Hippocampal formation (tissue), 2 donors: ENCODE results near the gene TBX4.
"Not testable (repeated sequence)": the region's sequence is repeated elsewhere in the genome, so short reads cannot be mapped to it uniquely, and the experiment has no call there.

Source experiments
- DNase-seq, 2 donors: peaks; one replicate each; lab custom pipeline; 2025; lab: John Stamatoyannopoulos, UW

TBX4 gene

GRCh38 chr17:61484174-61484573 lies 32.0 kb downstream of the TBX4 start:
- DNase-seq: no peak

- no peak for DNase-seq
Measured at GRCh38 chr17:61485067-61485775, 33.0 kb downstream of the TBX4 start.

- DNase-seq: no peak
Measured at GRCh38 chr17:61486135-61487120, 34.2 kb downstream of the TBX4 start.

GRCh38 chr17:61487161-61487988 lies 35.2 kb downstream of the TBX4 start:
- DNase-seq: no peak

GRCh38 chr17:61487989-61488595 lies 35.9 kb downstream of the TBX4 start:
- no peak for DNase-seq

- DNase-seq: no peak
Measured at GRCh38 chr17:61488878-61489718, 36.9 kb downstream of the TBX4 start.

GRCh38 chr17:61489719-61490490 lies 37.7 kb downstream of the TBX4 start:
- no peak for DNase-seq

GRCh38 chr17:61490540-61490975 lies 38.3 kb downstream of the TBX4 start:
- DNase-seq: no peak

- no peak for DNase-seq
Measured at GRCh38 chr17:61491981-61492380, 39.8 kb downstream of the TBX4 start.

- no peak for DNase-seq
Measured at GRCh38 chr17:61492759-61493526, 40.7 kb downstream of the TBX4 start.

- not testable (repeated sequence) for DNase-seq
Measured at GRCh38 chr17:61493830-61494324, 41.7 kb downstream of the TBX4 start.

- DNase-seq: no peak
Measured at GRCh38 chr17:61494325-61495160, 42.3 kb downstream of the TBX4 start.

GRCh38 chr17:61495161-61495857 lies 43.1 kb downstream of the TBX4 start:
- no peak for DNase-seq

- DNase-seq: no peak
Measured at GRCh38 chr17:61496174-61496956, 44.1 kb downstream of the TBX4 start.

GRCh38 chr17:61496957-61497653 lies 44.9 kb downstream of the TBX4 start:
- no peak for DNase-seq
